Keratinocyte (primary cell): ENCODE results near the gene SCAF1. TPM values are rescaled to one million over a fixed set of nuclear protein-coding genes. Genes with fewer than 3 reads are reported as not detected.

ENCODE experiments used
- DNase-seq: peaks from one replicate; pipeline ENCODE4 v3.0.0-alpha.2; 2011; ENCODE audit warnings: low read depth, missing footprints, low spot score
- FAIRE-seq: peaks from 2 replicates; lab custom pipeline; 2011; peaks lifted over from hg19 to GRCh38; lab: Jason Lieb, UNC
- H2AFZ ChIP-seq: 2 replicates; pipeline ENCODE4 v1.6.0; 2012; ENCODE audit warnings: low read length, control low read depth, inconsistent platforms; ENCODE audit not compliant: control insufficient read depth
- H3K27ac ChIP-seq: 2 replicates; pipeline ENCODE4 v1.5.1; 2011; ENCODE audit warnings: low read length; ENCODE audit not compliant: control insufficient read depth, insufficient read depth
- H3K27me3 ChIP-seq: 3 replicates; pipeline ENCODE4 v1.6.0; 2011; ENCODE audit warnings: low read length; ENCODE audit not compliant: control insufficient read depth, insufficient read depth; ENCODE audit errors: extremely low read depth
- H3K36me3 ChIP-seq, 2 experiments: 2 replicates in 1 of 2; 3 replicates in 1 of 2; pipeline ENCODE4 v1.5.1; 2011; ENCODE audit warnings: low read length in 2 of 2, mild to moderate bottlenecking in 1 of 2; ENCODE audit not compliant: control insufficient read depth in 2 of 2, insufficient read depth in 2 of 2; ENCODE audit errors: extremely low read depth in 1 of 2
- H3K4me1 ChIP-seq: 3 replicates; pipeline ENCODE4 v1.5.1; 2011; ENCODE audit warnings: low read length; ENCODE audit not compliant: control insufficient read depth, insufficient read depth; ENCODE audit errors: extremely low read depth
- H3K4me2 ChIP-seq: 3 replicates; pipeline ENCODE4 v1.6.0; 2011; ENCODE audit warnings: low read depth, low read length; ENCODE audit not compliant: control insufficient read depth, insufficient read depth; ENCODE audit errors: extremely low read depth
- H3K4me3 ChIP-seq, 3 experiments: fragments of 200-600 bp in 1 of 3; sonication (generic) in 1 of 3; 2 replicates in 2 of 3; 3 replicates in 1 of 3; pipeline ENCODE4 v1.5.1; 2011 to 2016; ENCODE audit warnings: low read length in 3 of 3, mild to moderate bottlenecking in 3 of 3, control low read depth in 2 of 3, inconsistent platforms in 1 of 3, low read depth in 1 of 3, mixed read lengths in 1 of 3, mixed run types in 1 of 3, moderate library complexity in 1 of 3; ENCODE audit not compliant: control insufficient read depth in 2 of 3, insufficient read depth in 2 of 3; ENCODE audit errors: extremely low read depth in 1 of 3
- H3K79me2 ChIP-seq: 2 replicates; pipeline ENCODE4 v1.6.0; 2012; ENCODE audit warnings: low read length; ENCODE audit not compliant: control insufficient read depth, insufficient read depth
- H3K9ac ChIP-seq: 3 replicates; pipeline ENCODE4 v1.6.0; 2011; ENCODE audit warnings: low read length; ENCODE audit not compliant: control insufficient read depth, insufficient read depth; ENCODE audit errors: extremely low read depth
- H3K9me1 ChIP-seq: 3 replicates; pipeline ENCODE4 v1.6.0; 2011; ENCODE audit warnings: low read length; ENCODE audit not compliant: control insufficient read depth, insufficient read depth; ENCODE audit errors: extremely low read depth
- H3K9me3 ChIP-seq: 2 replicates; pipeline ENCODE4 v1.5.1; 2012; ENCODE audit warnings: low read depth, low read length; ENCODE audit not compliant: control insufficient read depth
- H4K20me1 ChIP-seq: 3 replicates; pipeline ENCODE4 v1.6.0; 2011; ENCODE audit warnings: low read length; ENCODE audit not compliant: control insufficient read depth, insufficient read depth; ENCODE audit errors: extremely low read depth
- EZH2 ChIP-seq: IDR thresholded peaks from one replicate; pipeline ENCODE4 v1.6.1; 2012; ENCODE audit warnings: inconsistent platforms, mild to moderate bottlenecking, low read length, moderate library complexity
- dilution Hi-C: fragments of 300-500 bp; cut with MboI; formaldehyde crosslinking; loops from one replicate; pipeline ENCODE4 v1.7.0; 2020; ENCODE audit warnings: low sequenced_read_pairs; ENCODE audit not compliant: extremely low pct_ligation_motif_present
- polyA plus RNA-seq, 5 experiments: library from polyadenylated mRNA; depleted of rRNA in 3 of 5; stranded (reverse) in 3 of 5; stranded (forward) in 1 of 5; unstranded in 1 of 5; fragments of >200 nt; gene quantifications; 1 replicate in 1 of 5; 2 replicates in 3 of 5; 3 replicates in 1 of 5; pipeline versions ENCODE4 v1.2.1 to v1.2.3, GENCODE V29; 2011 to 2012; ENCODE audit warnings: missing spikeins in 2 of 5, low read depth in 1 of 5, low replicate concordance in 1 of 5
- TF ChIP-seq, protein P1 (sequence below), 3 experiments: IDR thresholded peaks in 1 of 3; conservative IDR thresholded peaks in 1 of 3; optimal IDR thresholded peaks in 1 of 3; 2 replicates in 2 of 3; 3 replicates in 1 of 3; pipeline versions ENCODE3 to v1.5.1; 2011; ENCODE audit warnings: low read length in 3 of 3, mild to moderate bottlenecking in 3 of 3, moderate library complexity in 2 of 3, control low read depth in 1 of 3, inconsistent platforms in 1 of 3; ENCODE audit not compliant: insufficient read depth in 2 of 3; ENCODE audit errors: extremely low read depth in 1 of 3

The SCAF1 gene
- polyA plus RNA-seq, 1 donor (not counting 4 experiments of a cell fraction or from before 2014, with no cell fraction given) = 3.4 TPM

DNA sequence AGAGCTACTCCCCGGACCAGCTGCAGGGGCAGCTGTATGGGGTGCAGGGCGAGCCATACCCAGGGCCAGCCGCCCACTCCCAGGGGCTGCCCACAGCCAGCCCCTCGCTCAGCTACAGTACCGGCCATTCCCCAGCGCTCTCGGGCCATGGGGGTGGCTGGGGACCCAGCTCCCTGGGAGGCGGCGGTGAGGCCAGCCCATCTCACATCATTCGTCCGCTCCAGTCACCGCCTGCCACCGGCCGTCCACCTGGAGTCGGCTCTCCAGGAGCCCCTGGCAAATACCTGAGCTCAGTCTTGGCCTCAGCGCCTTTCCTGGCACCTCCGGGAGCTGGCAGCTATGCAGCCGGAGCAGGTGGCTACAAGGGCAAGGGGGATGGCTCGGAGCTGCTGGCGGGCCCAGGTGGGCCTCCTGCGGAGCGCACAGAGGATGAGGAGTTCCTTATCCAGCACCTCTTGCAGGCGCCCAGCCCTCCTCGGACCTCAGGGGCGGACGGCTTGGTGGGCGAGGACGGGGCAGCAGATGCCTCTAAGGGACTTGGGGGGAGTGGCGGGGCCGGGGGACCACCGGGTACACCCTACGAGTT lies 46.1 kb upstream of the SCAF1 start:
- Histone ChIP-seq H3K9me1 (no peaks in the 10 kb centered on the region), H3K27ac (no peak overlapping the region), H4K20me1 (peaks cover 2% of the 10 kb centered on the region), H3K4me1 (peaks cover 13% of the 10 kb centered on the region), H3K4me2 (no peak overlapping the region), H3K9ac (no peak overlapping the region), H3K9me3 (no peaks in the 10 kb centered on the region), H3K79me2 (peaks cover 35% of the 10 kb centered on the region), H3K36me3 (peaks cover 20 to 29% of the 10 kb centered on the region in 2 experiments), H2AFZ (no peak overlapping the region), H3K4me3 (no peak overlapping the region), H3K27me3 (no peaks in the 10 kb centered on the region)
- dilution Hi-C loops = no loop called here
- no peak for TF ChIP-seq EZH2
- TF ChIP-seq, protein P1, sequence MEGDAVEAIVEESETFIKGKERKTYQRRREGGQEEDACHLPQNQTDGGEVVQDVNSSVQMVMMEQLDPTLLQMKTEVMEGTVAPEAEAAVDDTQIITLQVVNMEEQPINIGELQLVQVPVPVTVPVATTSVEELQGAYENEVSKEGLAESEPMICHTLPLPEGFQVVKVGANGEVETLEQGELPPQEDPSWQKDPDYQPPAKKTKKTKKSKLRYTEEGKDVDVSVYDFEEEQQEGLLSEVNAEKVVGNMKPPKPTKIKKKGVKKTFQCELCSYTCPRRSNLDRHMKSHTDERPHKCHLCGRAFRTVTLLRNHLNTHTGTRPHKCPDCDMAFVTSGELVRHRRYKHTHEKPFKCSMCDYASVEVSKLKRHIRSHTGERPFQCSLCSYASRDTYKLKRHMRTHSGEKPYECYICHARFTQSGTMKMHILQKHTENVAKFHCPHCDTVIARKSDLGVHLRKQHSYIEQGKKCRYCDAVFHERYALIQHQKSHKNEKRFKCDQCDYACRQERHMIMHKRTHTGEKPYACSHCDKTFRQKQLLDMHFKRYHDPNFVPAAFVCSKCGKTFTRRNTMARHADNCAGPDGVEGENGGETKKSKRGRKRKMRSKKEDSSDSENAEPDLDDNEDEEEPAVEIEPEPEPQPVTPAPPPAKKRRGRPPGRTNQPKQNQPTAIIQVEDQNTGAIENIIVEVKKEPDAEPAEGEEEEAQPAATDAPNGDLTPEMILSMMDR (optimal IDR thresholded peaks at IDR 0.05 in 1 of 3, IDR thresholded peaks at IDR 0.05 in 1 of 3, conservative IDR thresholded peaks at IDR 0.05 in 1 of 3; ENCODE audit: extremely low read depth in 1 of 3, insufficient read depth in 2 of 3, low read length in 3 of 3) = no peak
- FAIRE-seq (no peak), DNase-seq (no peak)

DNA sequence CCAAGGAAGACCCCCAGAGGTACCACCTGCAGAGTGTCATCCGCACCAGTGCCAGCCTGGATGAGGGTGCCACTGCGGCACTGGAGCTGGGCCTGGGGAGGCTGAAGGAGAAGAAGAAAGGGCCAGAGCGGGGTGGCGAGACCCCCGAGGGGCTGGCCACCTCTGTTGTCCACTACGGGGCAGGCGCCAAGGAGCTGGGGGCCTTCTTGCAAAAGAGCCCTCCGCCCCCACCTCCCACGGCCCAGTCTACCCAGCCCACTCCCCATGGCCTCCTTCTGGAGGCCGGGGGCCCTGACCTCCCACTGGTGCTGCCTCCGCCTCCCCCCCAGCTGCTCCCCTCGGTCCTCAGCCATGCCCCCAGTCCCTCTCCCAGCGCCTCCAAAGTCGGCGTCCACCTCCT lies 45.6 kb upstream of the SCAF1 start:
- Histone ChIP-seq H3K9ac (no peak overlapping the region), H4K20me1 (peaks cover 2% of the 10 kb centered on the region), H3K9me3 (no peaks in the 10 kb centered on the region), H3K9me1 (no peaks in the 10 kb centered on the region), H3K4me3 (no peak overlapping the region), H3K27ac (no peak overlapping the region), H3K79me2 (peaks cover 35% of the 10 kb centered on the region), H3K4me1 (peaks cover 13% of the 10 kb centered on the region), H3K27me3 (no peaks in the 10 kb centered on the region), H3K4me2 (no peak overlapping the region), H2AFZ (no peak overlapping the region), H3K36me3 (peaks cover 24 to 30% of the 10 kb centered on the region in 2 experiments)
- FAIRE-seq (no peak), DNase-seq (no peak)
- no peak for TF ChIP-seq EZH2
- TF ChIP-seq, protein P1 (optimal IDR thresholded peaks at IDR 0.05 in 1 of 3, IDR thresholded peaks at IDR 0.05 in 1 of 3, conservative IDR thresholded peaks at IDR 0.05 in 1 of 3; ENCODE audit: extremely low read depth in 1 of 3, insufficient read depth in 2 of 3, low read length in 3 of 3) = no peak
- dilution Hi-C loops = no loop called here
